Measurements from ENCODE around the gene HEPHL1. TPM values are rescaled to one million over a fixed set of nuclear protein-coding genes. Genes with fewer than 3 reads are reported as not detected.

Gene HEPHL1, protein sequence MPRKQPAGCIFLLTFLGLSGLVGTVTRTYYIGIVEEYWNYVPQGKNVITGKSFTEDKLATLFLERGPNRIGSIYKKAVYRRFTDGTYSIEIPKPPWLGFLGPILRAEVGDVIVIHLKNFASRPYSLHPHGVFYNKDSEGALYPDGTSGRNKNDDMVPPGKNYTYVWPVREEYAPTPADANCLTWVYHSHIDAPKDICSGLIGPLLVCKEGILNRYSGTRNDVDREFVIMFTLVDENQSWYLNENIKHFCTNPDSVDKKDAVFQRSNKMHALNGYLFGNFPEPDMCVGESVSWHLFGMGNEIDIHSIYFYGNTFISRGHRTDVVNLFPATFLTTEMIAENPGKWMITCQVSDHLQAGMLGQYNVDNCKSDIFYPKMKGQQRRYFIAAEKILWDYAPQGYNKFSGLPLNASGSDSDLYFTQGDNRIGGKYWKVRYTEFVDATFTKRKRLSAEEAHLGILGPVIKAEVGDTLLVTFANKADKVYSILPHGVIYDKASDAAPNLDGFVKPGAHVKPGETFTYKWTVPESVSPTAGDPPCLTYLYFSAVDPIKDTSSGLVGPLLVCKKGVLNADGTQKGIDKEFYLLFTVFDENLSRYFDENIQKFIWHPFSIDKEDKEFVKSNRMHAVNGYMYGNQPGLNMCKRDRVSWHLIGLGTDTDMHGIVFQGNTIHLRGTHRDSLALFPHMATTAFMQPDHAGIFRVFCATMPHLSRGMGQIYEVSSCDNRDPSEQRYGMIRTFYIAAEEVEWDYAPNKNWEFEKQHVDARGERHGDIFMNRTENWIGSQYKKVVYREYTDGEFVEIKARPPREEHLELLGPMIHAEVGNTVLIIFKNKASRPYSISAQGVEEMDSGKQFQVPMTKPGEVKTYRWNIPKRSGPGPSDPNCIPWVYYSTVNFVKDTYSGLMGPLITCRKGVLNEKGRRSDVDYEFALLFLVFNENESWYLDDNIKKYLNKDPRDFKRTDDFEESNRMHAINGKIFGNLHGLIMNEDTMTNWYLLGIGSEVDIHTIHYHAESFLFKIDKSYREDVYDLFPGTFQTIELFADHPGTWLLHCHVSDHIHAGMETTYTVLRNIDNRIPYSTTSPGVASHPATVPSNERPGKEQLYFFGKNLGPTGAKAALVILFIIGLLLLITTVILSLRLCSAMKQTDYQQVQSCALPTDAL
- not detected in 2 replicates for total RNA-seq

DNA sequence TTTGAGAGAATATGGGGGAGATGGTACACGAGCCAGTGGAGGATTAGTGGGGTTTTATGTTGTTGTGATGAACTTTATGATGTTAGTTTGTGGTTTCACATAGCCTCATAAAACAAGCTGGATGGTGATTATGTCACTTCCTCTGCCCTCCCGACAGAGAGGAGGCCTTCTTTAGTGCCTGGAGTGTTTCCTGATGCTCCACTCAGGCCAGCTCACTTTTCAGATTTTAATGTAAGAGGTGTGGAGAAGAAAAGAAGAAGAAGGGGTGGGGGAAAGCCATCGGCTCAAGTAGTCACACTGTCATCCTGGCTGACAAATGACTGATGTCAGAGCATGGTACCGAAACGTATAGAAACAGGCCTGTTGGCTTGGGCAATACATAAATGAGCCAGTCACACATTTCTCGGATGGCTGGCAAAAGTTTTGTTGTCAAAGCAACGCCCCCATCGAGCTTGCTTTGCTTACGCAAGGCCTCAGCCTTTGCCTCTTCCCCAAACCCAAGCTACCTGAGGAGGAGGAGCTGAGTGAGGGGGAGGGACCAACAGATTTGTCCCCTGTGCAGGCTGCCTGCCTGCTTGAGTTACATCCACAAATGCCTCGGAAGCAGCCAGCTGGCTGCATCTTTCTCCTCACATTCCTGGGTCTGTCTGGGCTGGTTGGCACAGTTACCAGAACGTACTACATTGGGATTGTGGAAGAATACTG is at the start of gene HEPHL1:
Gene HEPHL1 (plus strand): TSS at position 578 of the 705 bp plus-strand sequence. CDS start 15 bp downstream, at position 593.

DNA sequence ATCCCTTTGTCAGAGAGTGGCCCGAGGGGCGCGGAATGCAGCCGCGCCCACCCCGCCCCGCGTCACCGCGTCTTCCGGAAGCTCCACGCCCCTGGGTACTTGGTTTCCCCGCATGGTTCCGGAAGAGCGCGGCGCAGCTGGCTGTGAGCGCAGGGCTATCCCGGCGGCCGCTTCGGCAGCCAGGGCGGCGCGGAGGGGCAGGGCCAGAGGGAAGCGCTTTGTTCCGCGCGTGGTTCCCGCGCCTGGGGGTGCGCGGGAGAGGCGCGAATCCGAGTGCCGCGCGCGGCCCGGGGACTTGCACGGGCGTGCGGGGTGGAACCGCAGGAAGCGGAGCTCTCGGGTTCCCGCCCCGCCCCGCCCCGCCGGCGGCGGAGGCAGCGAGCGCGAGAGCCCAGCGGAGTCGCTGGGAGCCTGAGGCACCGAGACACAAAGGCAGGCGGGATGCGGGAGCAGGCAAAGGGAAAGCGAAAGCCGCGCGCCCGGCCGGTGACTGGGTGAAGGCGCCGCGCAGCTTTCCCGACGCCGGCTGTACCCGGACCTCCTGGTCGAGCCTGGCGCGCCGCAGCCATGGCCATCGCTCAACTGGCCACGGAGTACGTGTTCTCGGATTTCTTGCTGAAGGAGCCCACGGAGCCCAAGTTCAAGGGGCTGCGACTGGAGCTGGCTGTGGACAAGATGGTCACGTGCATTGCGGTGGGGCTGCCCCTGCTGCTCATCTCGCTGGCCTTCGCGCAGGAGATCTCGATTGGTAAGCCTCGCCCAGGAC is 107.8 kb downstream of the HEPHL1 start, which contains the start of gene PANX1:
Gene PANX1 (plus strand): TSS at position 96 of the 766 bp plus-strand sequence. CDS start 472 bp downstream, at position 568.

Other genes with a start within 250 kb of the HEPHL1 start
- gene MED17, start 237.1 kb upstream of the HEPHL1 start, total RNA-seq = 20.0 and 22.7 TPM in 2 replicates
- 0.12 and 0.79 TPM in 2 replicates for gene VSTM5, start 170.7 kb upstream of the HEPHL1 start, total RNA-seq
- gene PANX1, start 107.5 kb downstream of the HEPHL1 start, total RNA-seq = 31.2 and 32.8 TPM in 2 replicates

All from aortic smooth muscle cell (primary cell).